Neuronal stem cell (in vitro differentiated cells): ENCODE measurements around the gene ING4.
A peak's percentile ranks its signal among the peaks of the same experiment; 100 is the strongest.

Source experiments
- DNase-seq: peaks from one replicate; pipeline ENCODE4 v3.0.0-alpha.2; 2013; ENCODE audit warnings: low spot score
- H2AFZ ChIP-seq: one replicate; pipeline ENCODE4 v1.6.1; 2013; ENCODE audit warnings: mild to moderate bottlenecking, low read length, inconsistent platforms
- H2AK5ac ChIP-seq: 2 replicates; pipeline ENCODE4 v1.6.1; 2013; ENCODE audit warnings: low read depth, mild to moderate bottlenecking, inconsistent platforms, low read length, moderate library complexity, mixed read lengths
- H2BK120ac ChIP-seq: 2 replicates; pipeline ENCODE4 v1.6.1; 2013; ENCODE audit warnings: low read depth, mild to moderate bottlenecking, inconsistent platforms, low read length, moderate library complexity, mixed read lengths
- H2BK12ac ChIP-seq: one replicate; pipeline ENCODE4 v1.6.1; 2013; ENCODE audit warnings: low read length, inconsistent platforms
- H2BK15ac ChIP-seq: 2 replicates; pipeline ENCODE4 v1.6.1; 2013; ENCODE audit warnings: mild to moderate bottlenecking, low read length, inconsistent platforms, mixed read lengths
- H2BK5ac ChIP-seq: one replicate; pipeline ENCODE4 v1.6.1; 2013; ENCODE audit warnings: inconsistent platforms, mild to moderate bottlenecking, low read length, moderate library complexity
- H3K14ac ChIP-seq: one replicate; pipeline ENCODE4 v1.6.1; 2013; ENCODE audit warnings: low read length, inconsistent platforms
- H3K18ac ChIP-seq: 2 replicates; pipeline ENCODE4 v1.6.1; 2013; ENCODE audit warnings: low read length, inconsistent platforms
- H3K23ac ChIP-seq: 2 replicates; pipeline ENCODE4 v1.6.1; 2013; ENCODE audit warnings: low read depth, mild to moderate bottlenecking, mixed read lengths, low read length, inconsistent platforms; ENCODE audit not compliant: poor library complexity
- H3K27ac ChIP-seq: replicated peaks from 3 replicates; pipeline ENCODE4 v1.5.1; 2013; ENCODE audit warnings: low read length, inconsistent platforms
- H3K27me3 ChIP-seq, 3 experiments: 2 replicates each; pipeline ENCODE4 v1.6.1; 2013; ENCODE audit warnings: low read length in 3 of 3, mild to moderate bottlenecking in 2 of 3, inconsistent platforms in 1 of 3, low read depth in 1 of 3, mixed read lengths in 1 of 3, moderate library complexity in 1 of 3; ENCODE audit not compliant: control insufficient read depth in 3 of 3, insufficient read depth in 3 of 3
- H3K36me3 ChIP-seq, 2 donors: replicated peaks in 1 of 2; 2 replicates each; pipeline ENCODE4 v1.6.1; 2013; ENCODE audit warnings: low read length in 2 of 2; ENCODE audit not compliant: control insufficient read depth in 2 of 2, insufficient read depth in 2 of 2
- H3K4ac ChIP-seq: 2 replicates; pipeline ENCODE4 v1.6.1; 2013; ENCODE audit warnings: inconsistent platforms, mild to moderate bottlenecking, low read length, moderate library complexity
- H3K4me1 ChIP-seq, 2 donors: 1 replicate in 1 of 2; 2 replicates in 1 of 2; pipeline ENCODE4 v1.6.1; 2013; ENCODE audit warnings: low read length in 2 of 2, low read depth in 1 of 2; ENCODE audit not compliant: control insufficient read depth in 2 of 2, insufficient read depth in 1 of 2
- H3K4me2 ChIP-seq: one replicate; pipeline ENCODE4 v1.6.1; 2013; ENCODE audit warnings: mild to moderate bottlenecking, low read length, inconsistent platforms; ENCODE audit not compliant: insufficient read depth, poor library complexity, severe bottlenecking
- H3K4me3 ChIP-seq, 2 donors: 2 replicates each; pipeline ENCODE4 v1.5.1; 2013; ENCODE audit warnings: low read length in 2 of 2, mild to moderate bottlenecking in 2 of 2, inconsistent platforms in 1 of 2, moderate library complexity in 1 of 2
- H3K79me1 ChIP-seq: one replicate; pipeline ENCODE4 v1.6.1; 2013; ENCODE audit warnings: low read depth, mild to moderate bottlenecking, inconsistent platforms, low read length, moderate library complexity
- H3K9ac ChIP-seq: one replicate; pipeline ENCODE4 v1.6.1; 2013; ENCODE audit warnings: mild to moderate bottlenecking, low read depth, low read length, inconsistent platforms; ENCODE audit not compliant: poor library complexity
- H3K9me3 ChIP-seq, 2 donors: replicated peaks in 1 of 2; 2 replicates each; pipeline versions ENCODE3 to v1.6.1; 2013; ENCODE audit warnings: low read length in 2 of 2, mild to moderate bottlenecking in 2 of 2, inconsistent platforms in 1 of 2, low read depth in 1 of 2, mixed read lengths in 1 of 2, moderate library complexity in 1 of 2; ENCODE audit not compliant: control insufficient read depth in 2 of 2, insufficient read depth in 1 of 2
- H4K8ac ChIP-seq: one replicate; pipeline ENCODE4 v1.6.1; 2013; ENCODE audit warnings: low read depth, mild to moderate bottlenecking, inconsistent platforms, low read length, moderate library complexity
- H4K91ac ChIP-seq: one replicate; pipeline ENCODE4 v1.6.1; 2013; ENCODE audit warnings: low read length, low read depth, mild to moderate bottlenecking, inconsistent platforms; ENCODE audit not compliant: poor library complexity
- WGBS, 2 donors: extraction: QIAGEN DNeasy Blood & Tissue Kit; methylation state at CpG; one replicate each; pipeline ENCODE4 v1.1.7; 2013; ENCODE audit warnings: missing lambda C conversion rate in 2 of 2, mixed read lengths in 1 of 2; ENCODE audit not compliant: insufficient read length in 2 of 2, insufficient replicate concordance in 1 of 2; ENCODE audit errors: extremely low coverage in 2 of 2; 5-methylcytosine and 5-hydroxymethylcytosine counted together

The ING4 gene

GRCh38 chr12:6701078-6701768 is 38.3 kb upstream of the ING4 start:
- peaks cover 0 to 12% (median 7%) of the 10 kb centered on the region in 3 experiments for H3K27me3 ChIP-seq
- peak overlapping the region; percentile 63 for H2BK12ac ChIP-seq
- peak overlapping the region; percentile 21 for H3K9ac ChIP-seq
- peak overlapping the region; percentile 56 for H3K14ac ChIP-seq
- H3K4ac ChIP-seq = no peak overlapping the region
- H3K4me2 ChIP-seq = peak overlapping the region; percentile 65
- peak overlapping the region; percentile 80 to 81 for H3K4me3 ChIP-seq
- H3K4me1 ChIP-seq = peaks cover 9 to 16% of the 10 kb centered on the region in 2 donors
- peak overlapping the region; percentile 25 for H3K23ac ChIP-seq
- H3K79me1 ChIP-seq = peaks cover 15% of the 10 kb centered on the region
- no CpG with 5 or more reads among the region's 13 CpGs for WGBS, 2 donors
- H2AFZ ChIP-seq = peak overlapping the region; percentile 97
- H2BK15ac ChIP-seq = peak overlapping the region; percentile 84
- peak; percentile 39 for DNase-seq
- peak overlapping the region; percentile 84 for H2AK5ac ChIP-seq
- H2BK5ac ChIP-seq = peak overlapping the region; percentile 93
- H3K9me3 ChIP-seq = no peaks in the 10 kb centered on the region
- peaks cover 9 to 10% of the 10 kb centered on the region in 2 donors for H3K36me3 ChIP-seq
- H4K8ac ChIP-seq = no peak overlapping the region
- peak overlapping the region; percentile 92 for H4K91ac ChIP-seq
- H3K18ac ChIP-seq = peak overlapping the region; percentile 89
- H2BK120ac ChIP-seq = peak overlapping the region; percentile 95
- no peak overlapping the region for H3K27ac ChIP-seq

- H3K4ac ChIP-seq = peak within 1 kb of the TSS; percentile 80
- peak within 1 kb of the TSS; percentile 99 for H3K18ac ChIP-seq
- peaks cover 15% of the 10 kb centered on the region for H3K79me1 ChIP-seq
- H2BK15ac ChIP-seq = peak within 1 kb of the TSS; percentile 99
- H3K4me1 ChIP-seq = peaks cover 9 to 16% of the 10 kb centered on the region in 2 donors
- H2AK5ac ChIP-seq = peak within 1 kb of the TSS; percentile 91
- peak within 1 kb of the TSS; percentile 97 for H2AFZ ChIP-seq
- H4K91ac ChIP-seq = peak within 1 kb of the TSS; percentile 92
- H2BK12ac ChIP-seq = peak within 1 kb of the TSS; percentile 63
- H3K27me3 ChIP-seq = peaks cover 0 to 12% (median 7%) of the 10 kb centered on the region in 3 experiments
- peak; percentile 23 for DNase-seq
- H3K4me3 ChIP-seq = peak within 1 kb of the TSS; percentile 81 to 98
- no CpG with 5 or more reads among the region's 43 CpGs for WGBS, 2 donors
- peak within 1 kb of the TSS; percentile 89 for H4K8ac ChIP-seq
- H3K9me3 ChIP-seq = no peaks in the 10 kb centered on the region
- peak within 1 kb of the TSS; percentile 65 for H3K4me2 ChIP-seq
- H3K27ac ChIP-seq = peak within 1 kb of the TSS; percentile 26
- peak within 1 kb of the TSS; percentile 94 for H3K23ac ChIP-seq
- peaks cover 10 to 14% of the 10 kb centered on the region in 2 donors for H3K36me3 ChIP-seq
- peak within 1 kb of the TSS; percentile 99 for H2BK120ac ChIP-seq
- peak within 1 kb of the TSS; percentile 100 for H3K14ac ChIP-seq
- H2BK5ac ChIP-seq = peak within 1 kb of the TSS; percentile 93
- H3K9ac ChIP-seq = peak within 1 kb of the TSS; percentile 100
Measured at GRCh38 chr12:6700646-6701051, 37.7 kb upstream of the ING4 start, which contains the start of gene PIANP. TSS of gene PIANP (minus strand) at chr12:6700815. CDS start at chr12:6698061, 2,754 bp downstream.

GRCh38 chr12:6699989-6700645 is 37.2 kb upstream of the ING4 start:
- H3K18ac ChIP-seq = peak overlapping the region; percentile 99
- H3K79me1 ChIP-seq = peaks cover 15% of the 10 kb centered on the region
- WGBS, 2 donors = no CpG with 5 or more reads among the region's 65 CpGs
- H3K27me3 ChIP-seq = peaks cover 0 to 12% (median 7%) of the 10 kb centered on the region in 3 experiments
- peak overlapping the region; percentile 97 for H2AFZ ChIP-seq
- peak overlapping the region; percentile 99 for H2BK15ac ChIP-seq
- H3K14ac ChIP-seq = peak overlapping the region; percentile 100
- peak overlapping the region; percentile 58 for H3K4me2 ChIP-seq
- H4K8ac ChIP-seq = peak overlapping the region; percentile 89
- peak overlapping the region; percentile 94 for H3K23ac ChIP-seq
- peak overlapping the region; percentile 100 for H3K9ac ChIP-seq
- H3K4ac ChIP-seq = peak overlapping the region; percentile 80
- peaks cover 10 to 15% of the 10 kb centered on the region in 2 donors for H3K36me3 ChIP-seq
- H2BK12ac ChIP-seq = peak overlapping the region; percentile 52
- H2AK5ac ChIP-seq = peak overlapping the region; percentile 91
- no peaks in the 10 kb centered on the region for H3K9me3 ChIP-seq
- no peak overlapping the region for H4K91ac ChIP-seq
- peak; percentile 32 for DNase-seq
- peaks cover 9 to 16% of the 10 kb centered on the region in 2 donors for H3K4me1 ChIP-seq
- H2BK120ac ChIP-seq = peak overlapping the region; percentile 99
- peak overlapping the region; percentile 93 for H2BK5ac ChIP-seq
- peak overlapping the region; percentile 81 to 98 for H3K4me3 ChIP-seq
- peak overlapping the region; percentile 26 for H3K27ac ChIP-seq
